Measurements from ENCODE around the gene GATAD2A.

Gene GATAD2A

GRCh38 chr19:19543101-19543500, 137.6 kb downstream of the GATAD2A start:
- H3K79me2 ChIP-seq, result no peaks in the 10 kb centered on the region
- H3K9ac ChIP-seq, result no peak overlapping the region
- TF ChIP-seq, protein P1, sequence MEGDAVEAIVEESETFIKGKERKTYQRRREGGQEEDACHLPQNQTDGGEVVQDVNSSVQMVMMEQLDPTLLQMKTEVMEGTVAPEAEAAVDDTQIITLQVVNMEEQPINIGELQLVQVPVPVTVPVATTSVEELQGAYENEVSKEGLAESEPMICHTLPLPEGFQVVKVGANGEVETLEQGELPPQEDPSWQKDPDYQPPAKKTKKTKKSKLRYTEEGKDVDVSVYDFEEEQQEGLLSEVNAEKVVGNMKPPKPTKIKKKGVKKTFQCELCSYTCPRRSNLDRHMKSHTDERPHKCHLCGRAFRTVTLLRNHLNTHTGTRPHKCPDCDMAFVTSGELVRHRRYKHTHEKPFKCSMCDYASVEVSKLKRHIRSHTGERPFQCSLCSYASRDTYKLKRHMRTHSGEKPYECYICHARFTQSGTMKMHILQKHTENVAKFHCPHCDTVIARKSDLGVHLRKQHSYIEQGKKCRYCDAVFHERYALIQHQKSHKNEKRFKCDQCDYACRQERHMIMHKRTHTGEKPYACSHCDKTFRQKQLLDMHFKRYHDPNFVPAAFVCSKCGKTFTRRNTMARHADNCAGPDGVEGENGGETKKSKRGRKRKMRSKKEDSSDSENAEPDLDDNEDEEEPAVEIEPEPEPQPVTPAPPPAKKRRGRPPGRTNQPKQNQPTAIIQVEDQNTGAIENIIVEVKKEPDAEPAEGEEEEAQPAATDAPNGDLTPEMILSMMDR (IDR thresholded peaks at IDR 0.05), result no peak
- no peak overlapping the region for H3K4me3 ChIP-seq (ENCODE audit: low read depth, low read length)
- peaks cover 3% of the 10 kb centered on the region for H3K27me3 ChIP-seq (ENCODE audit: control insufficient read depth, insufficient read depth, low read length)
- H3K4me1 ChIP-seq, result peaks cover 3% of the 10 kb centered on the region
- H3K9me3 ChIP-seq (ENCODE audit: control insufficient read depth, low read length), result no peaks in the 10 kb centered on the region
- H3K27ac ChIP-seq, result no peak overlapping the region
- no peak overlapping the region for H2AFZ ChIP-seq
- H3K36me3 ChIP-seq (ENCODE audit: control insufficient read depth, insufficient read depth, low read length), result no peaks in the 10 kb centered on the region
- H3K4me2 ChIP-seq (ENCODE audit: low read length), result no peak overlapping the region

- Histone ChIP-seq H3K4me2 (ENCODE audit: low read length) (no peak overlapping the region), H3K9ac (no peak overlapping the region), H3K9me3 (ENCODE audit: control insufficient read depth, low read length) (no peaks in the 10 kb centered on the region), H3K27me3 (ENCODE audit: control insufficient read depth, insufficient read depth, low read length) (peaks cover 3% of the 10 kb centered on the region), H3K36me3 (ENCODE audit: control insufficient read depth, insufficient read depth, low read length) (no peaks in the 10 kb centered on the region), H3K79me2 (no peaks in the 10 kb centered on the region), H3K4me3 (ENCODE audit: low read depth, low read length) (no peak overlapping the region), H3K27ac (no peak overlapping the region), H2AFZ (no peak overlapping the region), H3K4me1 (peaks cover 2% of the 10 kb centered on the region)
- TF ChIP-seq, protein P1 (IDR thresholded peaks at IDR 0.05), result no peak
These were observed 138.2 kb downstream of the GATAD2A start for GRCh38 chr19:19543640-19544039.

DNA sequence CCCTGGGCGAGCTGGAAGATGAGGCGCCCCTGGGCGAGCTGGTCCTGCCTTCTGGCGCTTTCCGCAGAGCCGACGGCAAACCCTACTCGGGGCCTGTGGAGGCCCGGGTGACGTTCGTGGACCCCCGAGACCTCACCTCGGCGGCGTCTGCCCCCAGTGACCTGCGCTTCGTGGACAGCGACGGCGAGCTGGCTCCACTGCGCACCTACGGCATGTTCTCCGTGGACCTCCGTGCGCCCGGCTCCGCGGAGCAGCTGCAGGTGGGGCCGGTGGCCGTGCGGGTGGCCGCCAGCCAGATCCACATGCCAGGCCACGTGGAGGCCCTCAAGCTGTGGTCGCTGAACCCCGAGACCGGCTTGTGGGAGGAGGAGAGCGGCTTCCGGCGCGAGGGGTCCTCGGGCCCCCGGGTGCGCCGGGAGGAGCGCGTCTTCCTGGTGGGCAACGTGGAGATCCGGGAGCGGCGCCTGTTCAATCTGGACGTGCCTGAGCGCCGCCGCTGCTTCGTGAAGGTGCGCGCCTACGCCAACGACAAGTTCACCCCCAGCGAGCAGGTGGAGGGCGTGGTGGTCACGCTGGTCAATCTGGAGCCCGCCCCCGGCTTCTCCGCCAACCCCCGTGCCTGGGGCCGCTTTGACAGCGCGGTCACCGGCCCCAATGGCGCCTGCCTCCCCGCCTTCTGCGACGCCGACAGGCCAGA, 138.9 kb downstream of the GATAD2A start:
- Histone ChIP-seq H3K9me3 (ENCODE audit: control insufficient read depth, low read length) (no peaks in the 10 kb centered on the region), H3K9ac (no peak overlapping the region), H3K27me3 (ENCODE audit: control insufficient read depth, insufficient read depth, low read length) (peaks cover 3% of the 10 kb centered on the region), H3K79me2 (no peaks in the 10 kb centered on the region), H3K27ac (no peak overlapping the region), H3K4me2 (ENCODE audit: low read length) (no peak overlapping the region), H3K36me3 (ENCODE audit: control insufficient read depth, insufficient read depth, low read length) (no peaks in the 10 kb centered on the region), H3K4me1 (no peaks in the 10 kb centered on the region), H3K4me3 (ENCODE audit: low read depth, low read length) (no peak overlapping the region), H2AFZ (no peak overlapping the region)
- TF ChIP-seq, protein P1 (IDR thresholded peaks at IDR 0.05), result no peak

DNA sequence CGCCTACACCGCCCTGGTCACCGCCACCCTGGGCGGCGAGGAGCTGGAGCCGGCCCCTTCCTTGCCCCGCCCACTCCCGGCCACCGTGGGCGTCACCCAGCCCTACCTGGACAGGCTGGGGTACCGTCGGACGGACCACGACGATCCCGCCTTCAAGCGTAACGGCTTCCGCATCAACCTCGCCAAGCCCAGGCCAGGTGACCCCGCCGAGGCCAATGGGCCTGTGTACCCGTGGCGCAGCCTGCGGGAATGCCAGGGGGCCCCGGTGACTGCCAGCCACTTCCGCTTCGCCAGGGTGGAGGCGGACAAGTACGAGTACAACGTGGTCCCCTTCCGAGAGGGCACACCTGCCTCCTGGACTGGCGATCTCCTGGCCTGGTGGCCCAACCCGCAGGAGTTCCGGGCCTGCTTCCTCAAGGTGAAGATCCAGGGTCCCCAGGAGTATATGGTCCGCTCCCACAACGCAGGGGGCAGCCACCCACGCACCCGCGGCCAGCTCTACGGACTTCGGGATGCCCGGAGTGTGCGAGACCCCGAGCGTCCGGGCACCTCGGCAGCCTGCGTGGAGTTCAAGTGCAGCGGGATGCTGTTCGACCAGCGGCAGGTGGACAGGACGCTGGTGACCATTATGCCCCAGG, 139.6 kb downstream of the GATAD2A start:
- Histone ChIP-seq H3K4me3 (ENCODE audit: low read depth, low read length) (no peak overlapping the region), H3K36me3 (ENCODE audit: control insufficient read depth, insufficient read depth, low read length) (no peaks in the 10 kb centered on the region), H3K4me2 (ENCODE audit: low read length) (no peak overlapping the region), H2AFZ (no peak overlapping the region), H3K4me1 (no peaks in the 10 kb centered on the region), H3K9me3 (ENCODE audit: control insufficient read depth, low read length) (no peaks in the 10 kb centered on the region), H3K9ac (no peak overlapping the region), H3K79me2 (no peaks in the 10 kb centered on the region), H3K27me3 (ENCODE audit: control insufficient read depth, insufficient read depth, low read length) (peaks cover 3% of the 10 kb centered on the region), H3K27ac (no peak overlapping the region)
- TF ChIP-seq, protein P1 (IDR thresholded peaks at IDR 0.05), result no peak

DNA sequence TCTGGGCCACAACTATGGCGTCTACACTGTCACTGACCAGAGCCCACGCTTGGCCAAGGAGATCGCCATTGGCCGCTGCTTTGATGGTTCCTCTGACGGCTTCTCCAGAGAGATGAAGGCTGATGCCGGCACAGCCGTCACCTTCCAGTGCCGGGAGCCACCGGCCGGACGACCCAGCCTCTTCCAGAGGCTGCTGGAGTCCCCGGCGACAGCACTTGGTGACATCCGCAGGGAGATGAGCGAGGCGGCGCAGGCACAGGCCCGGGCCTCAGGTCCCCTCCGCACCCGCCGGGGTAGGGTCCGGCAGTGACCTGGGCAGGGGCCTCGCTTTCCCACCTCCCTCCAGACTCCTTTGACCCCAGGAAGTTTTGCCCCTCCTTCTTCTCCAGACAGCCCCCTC, 140.2 kb downstream of the GATAD2A start:
- Histone ChIP-seq H2AFZ (no peak overlapping the region), H3K4me1 (no peaks in the 10 kb centered on the region), H3K27me3 (ENCODE audit: control insufficient read depth, insufficient read depth, low read length) (peaks cover 3% of the 10 kb centered on the region), H3K36me3 (ENCODE audit: control insufficient read depth, insufficient read depth, low read length) (no peaks in the 10 kb centered on the region), H3K27ac (no peak overlapping the region), H3K79me2 (no peaks in the 10 kb centered on the region), H3K9ac (no peak overlapping the region), H3K9me3 (ENCODE audit: control insufficient read depth, low read length) (no peaks in the 10 kb centered on the region), H3K4me3 (ENCODE audit: low read depth, low read length) (no peak overlapping the region), H3K4me2 (ENCODE audit: low read length) (no peak overlapping the region)
- TF ChIP-seq, protein P1 (IDR thresholded peaks at IDR 0.05), result no peak
